ENCODE measurements around the gene CDCP1.

DNA sequence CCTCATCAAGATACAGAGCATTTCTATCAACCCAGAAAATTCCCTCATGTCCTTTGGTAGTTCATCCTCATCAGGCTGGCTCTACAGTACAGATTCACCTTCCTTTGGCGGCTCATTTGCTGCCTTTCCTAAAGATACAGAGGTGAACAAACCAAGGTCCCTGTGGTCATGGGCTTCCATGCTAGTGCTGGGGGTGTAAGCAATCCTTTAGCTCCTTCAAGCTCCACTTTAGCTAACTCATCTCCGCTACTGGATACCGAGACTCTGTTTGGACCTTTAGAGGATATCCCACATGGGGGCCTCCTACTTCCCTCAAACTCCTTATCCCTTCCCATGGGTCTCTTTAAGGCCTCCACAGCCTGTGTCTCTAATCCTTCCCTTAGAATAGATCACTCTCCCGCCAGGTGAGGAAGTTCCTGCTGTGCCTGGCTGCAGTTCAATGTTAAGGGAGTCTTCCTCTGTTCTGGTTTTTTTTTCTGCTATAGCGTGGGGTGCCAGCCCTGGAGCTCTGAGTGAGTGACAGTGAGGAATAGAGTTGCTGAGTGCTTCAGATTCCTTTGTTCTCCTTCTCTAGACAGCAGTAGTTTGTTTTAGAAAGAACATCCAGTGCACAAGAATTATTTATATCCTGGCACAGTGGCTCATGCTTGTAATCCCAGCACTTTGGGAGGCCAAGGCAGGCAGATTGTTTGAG, 89.4 kb downstream of the CDCP1 start:
- no peak for TF ChIP-seq CTCF (IDR thresholded peaks at IDR 0.05)
- no peak for TF ChIP-seq POLR2A (IDR thresholded peaks at IDR 0.05)

Measured in right lobe of liver (tissue), 4 donors.